ENCODE data around the gene PPP1R1B. TPM values are rescaled to one million over a fixed set of nuclear protein-coding genes. Genes with fewer than 3 reads are reported as not detected.

Gene PPP1R1B
- total and polyA plus RNA-seq, 12 donors, result 0.32 to 58.0 (median 13.0) TPM; not detected in 1

- TF ChIP-seq CTCF (IDR thresholded peaks at IDR 0.05) (no peak), POLR2A (IDR thresholded peaks at IDR 0.05) (no peak)
- Histone ChIP-seq H3K27ac (no peak overlapping the region), H3K4me3 (no peak overlapping the region), H3K36me3 (replicated peaks in 1 of 2) (no peaks in the 10 kb centered on the region), H3K4me1 (replicated peaks in 1 of 2) (peaks cover 16 to 22% of the 10 kb centered on the region in 2 donors), H3K9me3 (replicated peaks in 1 of 3) (no peaks in the 10 kb centered on the region), H3K27me3 (peaks cover 88% of the 10 kb centered on the region)
- 8 to 13% (median 9%) methylated on average over 23 to 31 of the region's 31 CpGs for WGBS, 4 donors
- intact Hi-C loops (cut with DNase I), result no loop called here
- DNase-seq, result no peak
Measured at GRCh38 chr17:39604911-39605491, 21.8 kb upstream of the PPP1R1B start.

GRCh38 chr17:39605492-39606433 lies 21.0 kb upstream of the PPP1R1B start:
- Histone ChIP-seq H3K4me1 (replicated peaks in 1 of 2) (peaks cover 16 to 22% of the 10 kb centered on the region in 2 donors), H3K4me3 (no peak overlapping the region), H3K27me3 (peaks cover 81% of the 10 kb centered on the region), H3K9me3 (replicated peaks in 1 of 3) (no peaks in the 10 kb centered on the region), H3K36me3 (replicated peaks in 1 of 2) (no peaks in the 10 kb centered on the region), H3K27ac (no peak overlapping the region)
- intact Hi-C loops (cut with DNase I), result no loop called here
- TF ChIP-seq POLR2A (IDR thresholded peaks at IDR 0.05), result no peak
- no peak for TF ChIP-seq CTCF (IDR thresholded peaks at IDR 0.05)
- 1 to 3% (median 2%) methylated on average over 28 to 102 of the region's 102 CpGs for WGBS, 4 donors
- DNase-seq, result no peak

GRCh38 chr17:39606434-39607056 lies 20.2 kb upstream of the PPP1R1B start:
- no peak for TF ChIP-seq CTCF (IDR thresholded peaks at IDR 0.05)
- no peak for TF ChIP-seq POLR2A (IDR thresholded peaks at IDR 0.05)
- 1 to 3% (median 1%) methylated on average over 20 to 65 of the region's 66 CpGs for WGBS, 4 donors
- no peaks in the 10 kb centered on the region for H3K9me3 ChIP-seq (replicated peaks in 1 of 3)
- peaks cover 73% of the 10 kb centered on the region for H3K27me3 ChIP-seq
- no peak overlapping the region for H3K4me3 ChIP-seq
- H3K4me1 ChIP-seq (replicated peaks in 1 of 2), result peaks cover 16 to 22% of the 10 kb centered on the region in 2 donors
- intact Hi-C loops (cut with DNase I), result no loop called here
- no peak for DNase-seq
- no peaks in the 10 kb centered on the region for H3K36me3 ChIP-seq (replicated peaks in 1 of 2)
- H3K27ac ChIP-seq, result no peak overlapping the region

Data from adrenal gland (tissue), 12 donors.